Left forelimb (tissue), 1 donor: ENCODE results near the gene NAA80.
"Not testable (repeated sequence)": the region's sequence is repeated elsewhere in the genome, so short reads cannot be mapped to it uniquely, and the experiment has no call there.

Experiments used
- DNase-seq: peaks from one replicate; pipeline ENCODE4 v3.0.0-alpha.2; 2018; ENCODE audit warnings: low spot score

The NAA80 gene

GRCh38 chr3:50269977-50270413 lies 29.2 kb downstream of the NAA80 start:
- no peak for DNase-seq

- no peak for DNase-seq
Measured at GRCh38 chr3:50269460-50269859, 29.7 kb downstream of the NAA80 start.

GRCh38 chr3:50268703-50269451 lies 30.3 kb downstream of the NAA80 start, which contains the start of gene SEMA3B:
Gene SEMA3B (plus strand): TSS chr3:50269147. CDS start chr3:50269241, 94 bp downstream.
- no peak for DNase-seq

GRCh38 chr3:50268276-50268675 lies 30.9 kb downstream of the NAA80 start:
- no peak for DNase-seq

- peak; percentile 85 for DNase-seq
Measured at GRCh38 chr3:50267280-50267913, 31.8 kb downstream of the NAA80 start.

- no peak for DNase-seq
Measured at GRCh38 chr3:50266836-50267235, 32.4 kb downstream of the NAA80 start.

GRCh38 chr3:50266017-50266416 lies 33.2 kb downstream of the NAA80 start:
- no peak for DNase-seq

GRCh38 chr3:50265571-50265970 lies 33.6 kb downstream of the NAA80 start:
- DNase-seq: no peak

- no peak for DNase-seq
Measured at GRCh38 chr3:50264964-50265485, 34.2 kb downstream of the NAA80 start.

GRCh38 chr3:50264383-50264963 lies 34.7 kb downstream of the NAA80 start:
- DNase-seq: peak; percentile 92

- no peak for DNase-seq
Measured at GRCh38 chr3:50263478-50264382, 35.5 kb downstream of the NAA80 start.

GRCh38 chr3:50262778-50263177 lies 36.4 kb downstream of the NAA80 start:
- DNase-seq: no peak

- DNase-seq: not testable (repeated sequence)
Measured at GRCh38 chr3:50262200-50262599, 37.0 kb downstream of the NAA80 start.

GRCh38 chr3:50261505-50261904 lies 37.7 kb downstream of the NAA80 start:
- no peak for DNase-seq

GRCh38 chr3:50260942-50261441 lies 38.2 kb downstream of the NAA80 start:
- no peak for DNase-seq

GRCh38 chr3:50260027-50260941 lies 38.9 kb downstream of the NAA80 start:
- DNase-seq: peak; percentile 97

GRCh38 chr3:50259432-50260026 lies 39.7 kb downstream of the NAA80 start:
- no peak for DNase-seq

- DNase-seq: no peak
Measured at GRCh38 chr3:50258979-50259378, 40.2 kb downstream of the NAA80 start.

GRCh38 chr3:50258029-50258680 lies 41.0 kb downstream of the NAA80 start:
- no peak for DNase-seq
